HG02970 (cell line): ENCODE measurements around the gene ARHGEF25.
"Not testable (repeated sequence)": the region's sequence is repeated elsewhere in the genome, so short reads cannot be mapped to it uniquely, and the experiment has no call there.

Experiments
- ATAC-seq: cut with Tn5 transposase; IDR thresholded peaks from one replicate; pipeline ENCODE4 v1.9.1; 2021; ENCODE audit warnings: mild to moderate bottlenecking, moderate library complexity, moderate number of reproducible peaks; ENCODE audit not compliant: unreplicated experiment, low FRiP score

Gene ARHGEF25

DNA sequence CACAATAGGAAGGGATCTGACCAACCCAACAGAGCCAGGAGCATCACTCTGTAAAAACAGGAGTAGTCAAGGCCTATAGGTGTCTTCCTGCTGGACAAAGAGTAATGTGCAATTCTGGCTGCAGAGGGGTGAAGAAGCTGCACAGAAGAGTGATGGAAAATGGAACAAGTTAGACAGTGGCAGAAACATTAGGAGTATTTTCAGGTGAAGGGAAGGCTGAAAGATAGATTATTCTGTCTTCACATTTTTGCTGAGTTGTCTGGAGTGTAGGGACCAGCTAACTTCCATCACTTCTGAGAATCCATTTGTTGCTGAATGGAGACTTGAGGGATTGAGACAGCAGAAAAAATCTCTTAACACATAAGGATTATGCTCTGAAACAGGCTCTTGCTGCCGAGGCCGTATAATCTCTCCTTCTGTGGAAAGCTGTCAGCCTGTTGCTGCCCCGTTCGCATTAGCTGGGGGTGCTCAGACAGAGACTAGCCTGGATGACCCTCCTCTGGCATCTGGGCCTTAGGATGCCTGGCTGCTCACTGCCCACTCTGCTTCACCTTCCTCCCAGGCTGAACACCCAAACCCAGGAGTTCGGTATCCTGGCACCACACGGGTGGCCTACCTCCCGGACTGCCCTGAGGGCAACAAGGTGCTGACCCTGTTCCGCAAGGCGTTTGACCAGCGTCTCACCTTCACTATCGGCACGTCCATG lies 3.1 kb upstream of the ARHGEF25 start:
- no peak for ATAC-seq

DNA sequence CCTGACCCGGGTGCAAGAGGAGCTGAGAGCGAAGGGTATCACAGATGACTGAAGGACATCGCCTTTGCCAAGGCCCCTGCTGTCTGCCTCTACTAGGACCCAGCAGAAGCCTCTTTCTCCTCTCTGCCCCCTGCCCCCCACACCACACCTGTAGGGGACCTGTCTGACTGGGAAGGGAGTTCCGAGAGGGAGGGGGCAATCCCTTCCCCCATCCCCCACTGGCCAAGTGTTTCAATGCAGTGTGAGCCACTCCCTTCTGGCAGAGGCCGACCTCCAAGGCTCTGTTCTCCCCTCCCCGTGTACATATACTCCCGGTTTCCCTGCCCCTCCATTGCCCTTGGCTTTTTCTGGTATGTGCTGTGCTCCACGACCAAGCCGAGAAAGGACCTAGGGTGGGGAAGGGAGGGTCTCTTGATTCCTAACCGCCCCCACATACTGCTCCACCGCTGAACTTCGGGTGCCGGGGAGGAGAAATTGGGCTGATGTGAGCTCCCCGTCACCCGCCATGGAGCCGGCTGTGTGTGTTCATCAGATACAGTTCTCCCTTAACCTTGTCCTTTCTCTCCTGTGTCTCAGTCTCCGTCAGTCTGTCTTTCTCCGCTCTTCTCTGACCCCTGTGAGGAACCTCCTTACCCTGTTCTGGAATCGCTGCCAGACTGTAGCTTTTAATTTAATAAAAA lies 2.0 kb upstream of the ARHGEF25 start:
- ATAC-seq, result no peak

- ATAC-seq, result no peak
Observed at GRCh38 chr12:57609781-57610553, 1.3 kb upstream of the ARHGEF25 start.

DNA sequence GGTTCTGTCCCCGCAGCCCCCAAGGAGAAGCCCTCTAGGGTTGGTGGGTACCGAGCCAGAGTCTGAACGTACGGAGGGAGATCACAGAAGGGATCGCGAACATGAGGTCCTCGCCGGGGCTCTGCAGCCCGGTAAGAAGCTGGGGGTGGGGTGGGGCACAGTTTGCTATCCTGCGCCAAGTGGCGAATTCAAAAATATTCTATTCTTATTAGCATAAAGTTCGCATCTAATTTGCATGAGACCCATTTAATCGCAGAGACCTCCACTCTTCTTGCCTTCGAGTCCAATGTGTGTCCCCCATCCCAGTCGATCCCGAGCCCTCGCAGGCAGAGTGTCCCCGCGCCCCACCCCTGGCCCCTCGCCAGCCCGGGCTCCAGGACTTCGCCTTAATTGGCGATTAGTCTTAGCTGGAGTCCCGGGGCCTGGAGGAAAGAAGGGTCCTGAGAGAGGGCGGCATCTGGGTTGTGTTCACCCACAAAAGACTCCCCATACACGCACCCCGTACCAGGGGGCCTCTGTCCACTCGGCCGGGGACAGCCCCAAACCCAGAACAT lies 604 bp upstream of the ARHGEF25 start:
- ATAC-seq, result no peak

- no peak for ATAC-seq
Observed at GRCh38 chr12:57611827-57612710, 834 bp downstream of the ARHGEF25 start.

DNA sequence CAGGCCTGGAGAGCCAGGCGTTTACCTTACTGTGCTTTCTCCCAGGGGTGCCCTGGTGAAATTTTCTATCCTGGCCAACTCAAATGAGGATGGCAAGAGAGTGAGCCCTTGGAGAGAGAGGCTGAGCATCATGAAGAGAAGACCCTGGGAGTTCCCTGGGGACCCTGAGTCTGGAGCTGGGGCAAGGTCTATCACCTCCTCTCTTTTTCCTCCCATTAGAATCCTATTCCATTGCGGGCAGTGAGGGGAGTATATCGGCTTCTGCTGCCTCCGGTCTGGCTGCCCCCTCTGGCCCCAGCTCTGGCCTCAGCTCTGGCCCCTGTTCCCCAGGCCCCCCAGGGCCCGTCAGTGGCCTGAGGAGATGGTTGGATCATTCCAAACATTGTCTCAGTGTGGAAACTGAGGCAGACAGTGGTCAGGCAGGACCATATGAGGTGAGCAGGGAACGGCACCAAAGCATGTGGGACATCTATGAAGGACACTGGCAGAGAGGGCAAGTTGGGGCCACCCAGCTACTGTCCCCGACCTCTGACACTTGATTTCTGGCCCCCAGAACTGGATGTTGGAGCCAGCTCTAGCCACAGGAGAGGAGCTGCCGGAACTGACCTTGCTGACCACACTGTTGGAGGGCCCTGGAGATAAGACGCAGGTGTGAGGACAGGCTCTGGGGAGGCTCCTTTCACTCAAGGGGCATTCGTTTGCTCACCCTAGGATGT lies 1.6 kb downstream of the ARHGEF25 start:
- ATAC-seq, result no peak

- ATAC-seq, result no peak
Observed at GRCh38 chr12:57613427-57614109, 2.3 kb downstream of the ARHGEF25 start.

GRCh38 chr12:57614178-57614947 lies 3.1 kb downstream of the ARHGEF25 start:
- no peak for ATAC-seq

GRCh38 chr12:57614948-57615500 lies 3.8 kb downstream of the ARHGEF25 start:
- no peak for ATAC-seq

- ATAC-seq, result no peak
Observed at GRCh38 chr12:57615637-57616036, 4.4 kb downstream of the ARHGEF25 start.

DNA sequence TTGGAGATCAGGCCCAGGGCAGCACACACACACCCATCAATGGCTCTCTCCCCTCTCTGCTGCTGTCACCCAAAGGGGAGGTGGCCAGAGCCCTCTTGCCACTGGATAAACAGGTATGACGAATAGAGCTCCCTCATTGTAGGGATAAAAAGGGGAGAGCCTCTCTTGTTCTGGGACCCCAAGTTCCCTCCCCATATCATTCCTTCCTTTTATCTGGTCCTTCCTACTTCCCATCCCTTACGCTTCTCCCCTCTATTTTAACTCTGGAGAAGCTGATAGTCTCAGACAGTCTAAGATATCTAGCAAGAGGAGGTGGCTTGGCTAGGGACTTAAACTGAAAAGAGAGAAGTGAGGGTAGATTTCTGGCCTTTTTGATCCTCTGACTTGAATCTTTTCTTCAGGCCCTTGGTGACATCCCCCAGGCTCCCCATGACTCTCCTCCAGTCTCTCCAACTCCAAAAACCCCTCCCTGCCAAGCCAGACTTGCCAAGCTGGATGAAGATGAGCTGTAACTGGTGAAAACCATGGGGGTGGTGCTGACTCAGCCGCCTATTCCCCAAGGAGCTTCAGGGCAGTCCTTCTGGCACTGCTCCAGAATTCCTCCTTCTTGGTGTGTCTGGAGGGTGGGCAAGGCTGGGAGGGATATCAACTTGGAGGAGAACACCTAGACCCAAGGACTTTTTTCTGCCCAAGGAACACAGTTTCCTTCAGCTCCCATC lies 5.3 kb downstream of the ARHGEF25 start:
- no peak for ATAC-seq

DNA sequence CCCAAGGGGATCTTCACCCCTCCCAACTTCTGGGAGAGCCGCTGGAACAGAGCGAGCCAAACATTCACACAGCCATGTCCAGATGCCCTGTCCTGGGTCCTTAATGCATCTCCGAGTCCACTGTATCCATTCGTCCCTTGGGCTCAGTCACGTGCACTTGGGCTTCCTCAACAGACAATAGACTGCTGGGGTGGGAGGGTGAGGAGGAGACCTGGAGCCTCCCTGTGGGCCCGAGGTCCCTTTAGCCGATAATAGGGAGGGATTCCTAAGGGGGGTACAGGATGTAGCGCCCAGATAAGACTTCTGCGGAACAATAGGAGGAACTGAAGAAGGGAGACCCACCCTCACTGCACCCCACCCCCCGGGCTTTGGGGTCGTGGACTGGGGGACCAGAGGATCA lies 6.7 kb downstream of the ARHGEF25 start:
- ATAC-seq, result no peak

DNA sequence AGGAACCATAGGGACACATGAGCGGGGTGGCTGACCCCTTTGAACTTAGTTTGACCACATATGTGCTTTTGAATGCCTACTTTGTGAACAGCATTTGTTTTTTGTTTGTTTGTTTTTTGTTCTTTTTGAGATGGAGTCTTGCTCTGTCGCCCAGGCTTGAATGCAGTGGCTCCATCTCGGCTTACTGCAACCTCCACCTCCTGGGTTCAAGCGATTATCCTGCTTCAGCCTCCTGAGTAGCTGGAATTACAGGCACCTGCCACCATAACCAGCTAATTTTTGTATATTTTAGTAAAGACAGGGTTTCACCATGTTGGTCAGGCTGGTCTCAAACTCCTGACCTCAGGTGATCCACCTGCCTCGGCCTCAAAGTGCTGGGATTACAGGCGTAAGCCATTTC lies 7.2 kb downstream of the ARHGEF25 start:
- ATAC-seq, result not testable (repeated sequence)

DNA sequence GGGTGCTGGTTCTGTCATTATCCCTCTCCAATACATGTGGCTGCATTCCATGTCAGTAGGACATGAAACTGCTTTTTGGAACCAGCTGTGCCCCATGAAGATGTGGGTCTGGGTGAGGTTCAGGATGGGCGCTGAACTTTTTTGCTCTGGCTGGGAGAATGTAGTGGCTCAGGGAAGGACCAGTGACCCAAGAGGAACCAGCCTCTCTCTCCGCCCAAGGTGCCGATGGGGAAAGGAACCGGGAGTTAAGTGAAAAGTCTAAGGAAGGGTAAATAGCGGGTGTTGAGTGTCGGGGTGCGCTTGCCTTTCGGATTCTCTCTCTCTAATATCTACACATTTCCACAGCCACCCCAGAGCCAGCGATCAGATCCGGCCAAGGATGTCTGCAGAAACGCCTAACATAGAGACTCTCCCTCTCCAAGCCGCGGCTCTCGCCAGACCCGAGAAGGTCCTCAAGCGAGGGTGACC lies 7.8 kb downstream of the ARHGEF25 start:
- no peak for ATAC-seq

GRCh38 chr12:57619434-57620244 lies 8.4 kb downstream of the ARHGEF25 start:
- no peak for ATAC-seq

GRCh38 chr12:57620245-57620935 lies 9.2 kb downstream of the ARHGEF25 start:
- no peak for ATAC-seq
